Uterus (tissue), 2 donors: ENCODE measurements around the gene TOMT.

Source experiments
- POLR2A ChIP-seq, 2 donors: fragments of 450-650 bp; IDR thresholded peaks; one replicate each; pipeline ENCODE4 v1.6.1; 2016; ENCODE audit warnings: antibody characterized with exemption in 2 of 2, mild to moderate bottlenecking in 1 of 2, moderate library complexity in 1 of 2
- TF ChIP-seq, protein P1 (sequence below), 4 experiments: fragments of 200-600 bp in 2 of 4; fragments of 450-650 bp in 2 of 4; sonication (generic) in 2 of 4; IDR thresholded peaks; one replicate each; pipeline ENCODE4 v1.5.1; 2016 to 2019; ENCODE audit warnings: antibody characterized with exemption in 4 of 4, mild to moderate bottlenecking in 2 of 4, moderate library complexity in 1 of 4

DNA sequence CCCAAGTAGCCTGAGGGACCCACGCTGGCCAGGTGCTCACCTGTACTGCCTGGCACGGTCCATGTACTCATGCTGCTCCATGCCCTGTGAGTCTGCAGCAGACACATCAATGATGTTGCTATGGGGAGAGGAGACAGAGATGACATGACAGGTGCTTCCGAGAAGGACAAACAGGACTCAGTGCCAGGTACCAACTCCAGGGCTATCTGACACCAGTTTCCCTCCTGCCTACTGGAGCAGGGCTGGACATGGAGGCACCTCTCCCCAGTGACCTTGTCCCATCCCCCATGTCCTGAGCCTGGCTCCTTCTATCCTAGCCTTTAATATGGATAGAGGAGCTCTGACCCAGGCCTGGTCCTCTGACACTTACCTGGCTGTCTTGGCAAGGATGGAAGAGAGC lies 7.0 kb upstream of the TOMT start:
- TF ChIP-seq, protein P1, sequence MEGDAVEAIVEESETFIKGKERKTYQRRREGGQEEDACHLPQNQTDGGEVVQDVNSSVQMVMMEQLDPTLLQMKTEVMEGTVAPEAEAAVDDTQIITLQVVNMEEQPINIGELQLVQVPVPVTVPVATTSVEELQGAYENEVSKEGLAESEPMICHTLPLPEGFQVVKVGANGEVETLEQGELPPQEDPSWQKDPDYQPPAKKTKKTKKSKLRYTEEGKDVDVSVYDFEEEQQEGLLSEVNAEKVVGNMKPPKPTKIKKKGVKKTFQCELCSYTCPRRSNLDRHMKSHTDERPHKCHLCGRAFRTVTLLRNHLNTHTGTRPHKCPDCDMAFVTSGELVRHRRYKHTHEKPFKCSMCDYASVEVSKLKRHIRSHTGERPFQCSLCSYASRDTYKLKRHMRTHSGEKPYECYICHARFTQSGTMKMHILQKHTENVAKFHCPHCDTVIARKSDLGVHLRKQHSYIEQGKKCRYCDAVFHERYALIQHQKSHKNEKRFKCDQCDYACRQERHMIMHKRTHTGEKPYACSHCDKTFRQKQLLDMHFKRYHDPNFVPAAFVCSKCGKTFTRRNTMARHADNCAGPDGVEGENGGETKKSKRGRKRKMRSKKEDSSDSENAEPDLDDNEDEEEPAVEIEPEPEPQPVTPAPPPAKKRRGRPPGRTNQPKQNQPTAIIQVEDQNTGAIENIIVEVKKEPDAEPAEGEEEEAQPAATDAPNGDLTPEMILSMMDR (IDR thresholded peaks at IDR 0.05): no peak
- no peak for TF ChIP-seq POLR2A (IDR thresholded peaks at IDR 0.05)
